ENCODE data around the gene CCDC137.
A peak's percentile ranks its signal among the peaks of the same experiment; 100 is the strongest.

The CCDC137 gene

GRCh38 chr17:81706232-81706611, 39.7 kb downstream of the CCDC137 start:
- DNase-seq (ENCODE audit: extremely low read depth, low read depth), result no peak
- no peak for TF ChIP-seq CTCF (IDR thresholded peaks at IDR 0.05; ENCODE audit: low read depth, low read length, missing control alignments)
- H3K4me3 ChIP-seq (replicated peaks; ENCODE audit: low read depth, low read length), result no peak overlapping the region

GRCh38 chr17:81706757-81707624, 40.5 kb downstream of the CCDC137 start:
- no peak overlapping the region for H3K4me3 ChIP-seq (replicated peaks; ENCODE audit: low read depth, low read length)
- DNase-seq (ENCODE audit: extremely low read depth, low read depth), result no peak

GRCh38 chr17:81707725-81708646, 41.4 kb downstream of the CCDC137 start:
- no peak for TF ChIP-seq CTCF (IDR thresholded peaks at IDR 0.05; ENCODE audit: low read depth, low read length, missing control alignments)
- no peak for DNase-seq (ENCODE audit: extremely low read depth, low read depth)
- no peak overlapping the region for H3K4me3 ChIP-seq (replicated peaks; ENCODE audit: low read depth, low read length)

More at GRCh38 chr17:81706757-81707624, 40.5 kb downstream of the CCDC137 start:
- TF ChIP-seq CTCF (IDR thresholded peaks at IDR 0.05; ENCODE audit: low read depth, low read length, missing control alignments), result no peak

GRCh38 chr17:81708739-81709185, 42.2 kb downstream of the CCDC137 start:
- no peak for DNase-seq (ENCODE audit: extremely low read depth, low read depth)
- no peak overlapping the region for H3K4me3 ChIP-seq (replicated peaks; ENCODE audit: low read depth, low read length)
- TF ChIP-seq CTCF (IDR thresholded peaks at IDR 0.05; ENCODE audit: low read depth, low read length, missing control alignments), result no peak

GRCh38 chr17:81710514-81711308, 44.2 kb downstream of the CCDC137 start:
- no peak for TF ChIP-seq CTCF (IDR thresholded peaks at IDR 0.05; ENCODE audit: low read depth, low read length, missing control alignments)
- peak overlapping the region; percentile 36 for H3K4me3 ChIP-seq (replicated peaks; ENCODE audit: low read depth, low read length)
- DNase-seq (ENCODE audit: extremely low read depth, low read depth), result no peak

- peak within 1 kb of the TSS; percentile 65 for H3K4me3 ChIP-seq (replicated peaks; ENCODE audit: low read depth, low read length)
- TF ChIP-seq CTCF (IDR thresholded peaks at IDR 0.05; ENCODE audit: low read depth, low read length, missing control alignments), result no peak
- no peak for DNase-seq (ENCODE audit: extremely low read depth, low read depth)
Measured at GRCh38 chr17:81711814-81712467, 45.4 kb downstream of the CCDC137 start, which contains the start of gene SLC25A10. Gene SLC25A10 (plus strand): TSS chr17:81712284. CDS start chr17:81712427, 143 bp downstream.

Measured in HFF-Myc (cell line).